Raji (cell line): ENCODE results near the gene PRKG1.

Experiments used
- POLR2A ChIP-seq: IDR thresholded peaks from 2 replicates; pipeline ENCODE4 v1.6.1; 2011; ENCODE audit warnings: low read depth, low read length, control low read depth; ENCODE audit not compliant: insufficient read depth

PRKG1 gene

GRCh38 chr10:51074238-51075028 is at the start of gene PRKG1:
Gene PRKG1, plus strand, starts transcription at chr10:51074487.
- TF ChIP-seq POLR2A, result no peak

DNA sequence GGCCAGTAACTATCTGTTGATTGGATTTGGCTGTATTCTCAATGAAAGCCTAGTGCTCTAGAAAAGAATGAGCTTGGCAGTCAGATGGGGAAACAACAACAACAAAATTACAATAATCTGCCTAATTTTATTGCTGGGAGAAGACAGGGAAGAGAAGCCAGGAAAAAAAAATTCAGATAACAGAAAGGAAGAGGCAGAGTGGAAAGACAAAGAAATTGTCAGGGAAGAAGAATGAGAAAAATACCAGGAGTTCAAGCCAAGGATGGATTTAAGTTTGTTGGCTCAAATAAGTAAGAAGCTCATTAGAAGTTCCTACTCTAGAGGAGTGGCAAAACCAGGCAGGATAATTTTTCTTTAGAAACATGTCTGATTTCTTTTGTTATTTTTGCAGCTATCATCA is 45.9 kb upstream of the PRKG1 start:
- no peak for TF ChIP-seq POLR2A

GRCh38 chr10:51029172-51029641 is 45.1 kb upstream of the PRKG1 start:
- no peak for TF ChIP-seq POLR2A

- TF ChIP-seq POLR2A, result no peak
These were observed 43.8 kb upstream of the PRKG1 start for GRCh38 chr10:51030480-51030879.

DNA sequence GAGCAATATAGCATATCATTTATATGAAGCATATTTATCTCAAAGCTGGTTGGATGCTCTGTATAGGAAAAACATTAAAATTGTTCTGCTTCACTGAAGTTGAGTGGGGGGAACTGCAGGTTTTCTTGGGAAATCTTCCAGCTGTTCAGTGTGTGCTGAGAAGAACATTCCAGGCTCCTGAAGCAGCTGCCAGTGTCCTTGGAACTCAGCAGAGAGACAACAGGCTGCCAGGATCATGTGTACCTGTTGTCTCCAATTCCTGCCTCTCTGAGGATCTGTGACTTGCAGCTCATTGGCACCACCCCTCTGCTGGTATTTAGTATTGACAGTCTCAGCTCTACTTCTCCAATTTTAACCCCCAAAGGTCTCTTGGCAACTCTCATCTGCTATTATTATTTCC is 42.3 kb upstream of the PRKG1 start:
- TF ChIP-seq POLR2A, result no peak

DNA sequence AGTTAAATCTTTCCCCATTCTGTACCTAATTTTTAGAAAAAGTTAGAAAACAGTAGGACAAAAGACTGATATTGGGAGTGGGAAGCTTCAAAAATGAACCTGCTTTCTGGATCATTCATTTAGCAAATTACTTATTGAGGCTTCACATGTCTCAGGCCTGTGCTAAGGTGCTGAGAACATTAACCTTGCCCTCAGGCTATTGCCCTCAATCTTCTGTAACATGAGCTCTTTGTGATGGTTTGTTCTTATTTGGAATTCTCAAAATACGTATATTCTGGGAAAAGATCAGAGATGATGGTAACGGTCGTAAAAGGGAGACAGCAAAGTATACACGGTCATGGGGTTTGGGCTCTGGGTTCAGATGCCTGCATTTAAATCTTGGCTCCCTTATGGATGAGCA is 39.5 kb upstream of the PRKG1 start:
- no peak for TF ChIP-seq POLR2A

DNA sequence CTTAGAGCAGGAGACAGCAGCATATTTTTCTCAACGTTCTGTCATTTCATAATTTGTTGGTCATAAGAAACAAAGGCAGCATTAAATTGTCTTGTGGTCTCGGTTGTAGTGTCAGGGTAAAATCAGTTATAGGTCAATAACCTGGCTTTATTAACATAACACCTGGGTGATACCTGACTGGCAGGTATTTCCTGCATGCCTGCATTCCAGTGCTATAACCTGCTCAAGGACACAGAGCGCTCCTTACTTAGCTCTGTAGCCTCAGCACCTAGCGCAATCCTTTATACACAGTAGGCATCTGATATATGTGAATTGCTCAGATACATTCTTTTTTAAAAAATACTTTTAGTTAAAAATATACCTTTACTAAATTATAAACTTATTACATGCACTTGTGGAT is 38.9 kb upstream of the PRKG1 start:
- no peak for TF ChIP-seq POLR2A

DNA sequence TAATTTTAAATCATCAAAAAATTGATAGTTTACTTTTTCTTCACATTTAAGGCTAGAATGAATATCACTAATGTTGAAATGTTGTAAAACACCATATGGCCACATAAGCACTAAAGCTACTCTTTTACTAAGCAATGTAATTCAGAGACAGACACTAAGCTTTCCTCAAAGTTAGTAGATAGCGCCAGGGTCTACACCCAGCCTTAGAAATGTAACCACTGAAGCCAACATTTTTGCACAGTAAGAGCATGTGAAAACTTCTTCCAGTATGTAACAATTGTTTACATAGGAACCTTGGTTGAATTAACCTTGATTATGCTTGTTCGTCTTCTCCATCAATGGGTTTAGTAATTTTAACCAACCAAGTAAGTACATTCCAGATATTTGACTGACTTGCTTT is 28.4 kb upstream of the PRKG1 start:
- TF ChIP-seq POLR2A, result no peak

GRCh38 chr10:51046654-51047053 is 27.6 kb upstream of the PRKG1 start:
- TF ChIP-seq POLR2A, result no peak

DNA sequence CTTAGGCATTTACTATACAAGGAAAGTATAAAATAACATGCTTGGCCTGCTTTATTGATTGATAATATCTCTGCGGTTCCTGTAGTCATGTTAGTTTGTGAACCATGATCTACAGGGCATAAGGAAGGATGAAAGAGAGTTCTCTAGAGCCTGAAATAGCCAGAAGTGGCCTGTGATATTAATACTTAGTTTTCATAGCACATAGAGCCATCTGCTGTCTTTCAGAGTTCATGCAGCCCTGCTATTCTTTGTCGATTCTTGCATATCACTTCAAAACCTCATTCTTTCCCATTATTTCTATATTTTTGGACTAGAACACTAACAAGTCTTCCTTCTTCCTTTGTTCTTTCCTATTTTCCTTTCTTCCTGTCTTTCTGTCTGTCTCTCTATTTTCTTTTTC is 26.4 kb upstream of the PRKG1 start:
- no peak for TF ChIP-seq POLR2A

GRCh38 chr10:51048792-51049191 is 25.5 kb upstream of the PRKG1 start:
- TF ChIP-seq POLR2A, result no peak

- no peak for TF ChIP-seq POLR2A
These were observed 22.1 kb upstream of the PRKG1 start for GRCh38 chr10:51052163-51052562.

- no peak for TF ChIP-seq POLR2A
These were observed 16.4 kb upstream of the PRKG1 start for GRCh38 chr10:51057925-51058324.

DNA sequence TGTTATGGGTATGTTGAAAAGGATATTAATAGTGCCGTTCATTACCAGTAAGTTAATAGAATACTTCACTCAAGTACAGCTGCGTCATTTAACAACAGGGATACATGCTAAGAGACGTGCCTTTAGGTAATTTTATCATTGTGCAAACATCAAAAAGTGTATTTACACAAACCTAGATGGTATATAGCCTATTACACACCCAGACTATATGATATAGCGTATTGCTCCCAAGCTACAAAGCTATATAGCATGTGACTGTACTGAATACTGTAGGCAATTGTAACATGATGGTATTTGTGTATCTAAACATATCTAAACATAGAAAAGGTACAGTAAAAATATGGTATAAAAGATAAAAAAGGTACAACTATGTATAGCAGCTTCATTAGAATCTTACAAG is 11.1 kb upstream of the PRKG1 start:
- no peak for TF ChIP-seq POLR2A

DNA sequence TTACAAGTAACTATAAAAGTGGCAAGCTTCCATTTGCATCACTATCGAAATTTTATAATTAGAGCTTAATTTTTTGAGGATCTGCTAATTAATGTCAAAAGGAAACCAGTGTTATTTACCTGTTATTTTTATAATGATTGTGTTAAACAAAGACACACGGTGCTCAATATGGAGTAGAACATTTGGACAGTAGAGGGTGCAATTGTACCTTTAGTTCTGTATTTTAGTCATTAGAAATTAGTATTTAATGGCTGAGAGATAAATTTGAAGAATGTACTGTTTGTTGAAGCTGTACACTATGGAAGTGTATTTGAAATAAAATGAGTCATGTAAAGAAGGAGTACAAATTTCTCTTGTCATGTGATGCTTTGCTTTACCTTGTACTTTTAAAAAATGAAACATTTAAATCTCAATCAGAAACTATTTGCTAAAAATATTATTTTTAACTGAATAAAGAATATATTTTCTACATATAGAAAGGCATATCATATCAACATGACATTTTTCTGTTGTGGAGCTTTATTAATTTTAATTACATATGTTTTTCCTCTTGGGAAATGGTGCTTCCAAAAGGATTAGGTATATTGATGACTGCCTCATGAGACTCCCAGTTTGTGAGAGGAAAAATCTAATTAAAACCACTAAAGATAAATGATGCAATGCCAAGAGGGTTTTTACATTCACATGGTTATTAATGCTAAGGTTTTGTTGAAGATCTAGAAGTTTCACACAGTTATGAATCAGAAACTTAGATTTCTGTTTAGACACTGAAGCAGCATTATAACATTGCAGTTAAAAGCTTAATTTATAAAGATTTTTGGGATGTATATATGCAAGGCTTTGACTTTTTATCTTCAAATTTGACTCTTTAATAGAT is 10.4 kb upstream of the PRKG1 start:
- no peak for TF ChIP-seq POLR2A

DNA sequence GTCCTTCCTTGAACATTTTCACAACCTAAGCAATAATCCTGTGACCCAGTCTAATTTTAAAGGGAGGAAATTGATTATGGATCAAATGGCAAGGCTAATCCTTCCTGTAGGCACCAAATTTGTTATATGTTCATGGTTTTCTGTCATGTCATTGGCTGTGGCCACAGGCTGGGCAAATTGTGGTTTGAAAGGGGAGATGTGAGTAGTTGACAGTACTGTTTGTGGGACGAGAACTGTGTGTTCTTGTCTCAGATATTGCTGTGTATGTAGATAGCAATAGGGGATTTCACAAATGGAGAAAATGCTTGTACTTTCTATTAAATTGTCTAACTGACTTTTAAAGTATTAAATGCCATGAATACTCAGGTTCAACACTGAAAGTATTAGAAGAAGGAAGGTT is 8.1 kb upstream of the PRKG1 start:
- no peak for TF ChIP-seq POLR2A

- TF ChIP-seq POLR2A, result no peak
These were observed 2.1 kb upstream of the PRKG1 start for GRCh38 chr10:51072210-51072609.

GRCh38 chr10:51072921-51073434 is 1.3 kb upstream of the PRKG1 start:
- no peak for TF ChIP-seq POLR2A
